Neural cell (in vitro differentiated cells): Measurements from ENCODE around the gene HAND1.
A peak's percentile ranks its signal among the peaks of the same experiment; 100 is the strongest.

Experiments
- CTCF ChIP-seq: fragments of 450-650 bp; IDR thresholded peaks from 2 replicates; pipeline ENCODE4 v1.5.1; 2014; ENCODE audit warnings: antibody characterized with exemption, mild to moderate bottlenecking, moderate library complexity; ENCODE audit not compliant: poor library complexity, severe bottlenecking
- EP300 ChIP-seq: fragments of 450-650 bp; conservative IDR thresholded peaks from 2 replicates; pipeline ENCODE4 v1.6.1; 2014; ENCODE audit warnings: antibody characterized with exemption, mild to moderate bottlenecking, moderate library complexity; ENCODE audit not compliant: poor library complexity, severe bottlenecking
- EZH2 ChIP-seq: fragments of 200-600, 300-800 bp; shearing (Covaris generic), sonication (generic); IDR thresholded peaks from 2 replicates; pipeline ENCODE4 v1.6.1; 2014; ENCODE audit warnings: antibody characterized with exemption, low read length, borderline replicate concordance, mild to moderate bottlenecking; ENCODE audit not compliant: insufficient read depth, poor library complexity, severe bottlenecking
- RAD21 ChIP-seq: fragments of 450-650 bp; conservative IDR thresholded peaks from 2 replicates; pipeline ENCODE4 v1.6.1; 2014; ENCODE audit warnings: antibody characterized with exemption, mild to moderate bottlenecking, moderate library complexity

DNA sequence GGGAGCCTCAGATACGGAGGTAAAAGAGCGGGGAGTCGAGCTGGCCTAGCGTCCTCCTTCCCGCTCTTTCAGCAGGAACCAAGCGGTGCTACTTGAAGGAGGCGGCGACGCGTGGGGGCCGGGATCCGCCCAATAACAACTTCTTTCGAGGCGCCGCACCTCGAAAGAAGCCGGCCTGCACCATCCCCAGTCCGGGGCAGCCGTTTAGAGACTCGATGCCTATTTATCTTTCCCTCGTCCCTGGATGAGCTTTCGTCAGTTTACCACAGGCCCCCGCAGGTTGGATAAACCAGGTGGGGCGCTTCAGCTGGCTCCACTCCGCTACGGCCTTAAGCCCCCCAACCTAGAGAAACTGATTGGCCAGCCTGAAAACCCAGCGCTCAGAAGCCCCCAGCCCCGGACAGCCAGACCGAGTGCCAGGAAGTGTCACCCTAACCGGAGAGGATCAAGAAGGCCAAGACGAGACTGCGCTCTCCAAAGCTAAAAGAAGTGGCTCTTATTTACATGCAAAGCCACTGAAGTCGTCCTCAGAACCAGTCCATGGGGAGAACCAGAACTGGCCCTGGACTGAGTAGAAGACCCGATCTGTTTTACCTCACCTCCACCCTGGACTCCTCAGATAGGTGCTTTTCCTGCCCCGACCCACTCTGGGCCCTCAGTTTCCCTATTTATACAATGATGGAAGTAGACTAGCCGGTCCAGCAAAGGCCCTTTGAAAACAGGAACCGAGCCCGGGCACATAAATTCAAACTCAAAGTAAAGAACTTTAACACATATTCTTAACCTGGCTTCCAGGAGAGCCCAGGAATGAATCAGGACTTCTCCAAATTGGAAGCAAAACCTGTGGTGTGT lies 1.4 kb downstream of the HAND1 start:
- TF ChIP-seq CTCF (no peak), EP300 (no peak), EZH2 (peak; percentile 88), RAD21 (no peak)
